NCI-H1092 (cell line): ENCODE data around the gene PSME2.
A peak's percentile ranks its signal among the peaks of the same experiment; 100 is the strongest.

Experiments
- DNase-seq: peaks from one replicate; lab custom pipeline; 2025; lab: John Stamatoyannopoulos, UW

Gene PSME2

DNA sequence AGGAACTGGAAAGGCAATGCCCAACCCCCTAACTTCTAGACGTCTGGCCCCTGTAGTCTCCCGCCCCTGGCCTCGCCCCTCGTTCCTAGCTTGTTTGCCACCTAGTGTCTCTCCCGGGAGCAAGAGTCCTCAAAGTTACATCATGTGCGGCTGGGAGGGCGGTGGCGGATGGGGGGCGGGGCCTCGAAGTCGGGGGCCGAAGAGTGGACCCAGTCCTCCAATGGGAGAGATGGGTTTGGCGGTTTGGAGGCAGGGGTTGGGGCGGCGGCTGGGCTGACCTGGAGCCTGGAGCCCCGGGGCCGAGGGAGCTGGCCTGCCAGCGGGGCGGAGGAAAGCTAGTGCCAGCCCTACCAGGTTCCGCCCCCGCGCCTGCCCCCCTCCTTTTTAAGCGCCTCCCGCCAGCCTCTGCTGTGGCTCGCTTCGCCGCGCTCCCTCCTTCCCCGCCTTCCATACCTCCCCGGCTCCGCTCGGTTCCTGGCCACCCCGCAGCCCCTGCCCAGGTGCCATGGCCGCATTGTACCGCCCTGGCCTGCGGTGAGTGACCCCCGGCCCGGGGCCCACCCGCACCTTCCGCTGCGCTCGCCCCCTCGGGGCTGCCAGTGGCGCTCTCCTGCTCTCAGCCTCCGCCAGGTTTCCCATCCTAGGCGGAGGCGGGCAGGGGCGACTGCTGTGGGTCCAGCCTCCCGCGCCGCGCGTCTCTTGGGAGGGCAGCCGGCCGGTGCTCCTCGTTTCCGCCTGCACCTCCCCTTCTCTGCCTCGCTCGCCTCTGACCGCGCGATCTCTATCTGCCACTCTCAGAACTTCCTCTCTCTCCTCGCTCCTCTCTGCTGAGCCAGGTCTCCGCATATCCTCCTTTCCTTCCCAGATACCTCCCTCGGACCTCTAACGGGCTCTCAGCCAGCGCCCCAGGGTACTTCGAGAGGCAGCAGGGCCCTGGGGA, 52.2 kb downstream of the PSME2 start, which contains the start of gene PCK2:
Gene PCK2, plus strand, starts transcription at position 411 of the 940 bp plus-strand sequence. Its CDS starts 95 bp downstream, at position 506.
- DNase-seq, result peak; percentile 72
